Stimulated activated CD8-positive, alpha-beta memory T cell treated with anti-CD3 and anti-CD28 coated beads, Interleukin-12 subunit alpha, Interleukin-12 subunit beta, amount 100 ng/mL, for 24 hours (primary cell): ENCODE measurements around the gene CFAP61.

Experiments used
- DNase-seq: peaks from one replicate; pipeline ENCODE4 v3.0.0-alpha.2; 2020; ENCODE audit errors: extremely low read depth

CFAP61 gene

GRCh38 chr20:20274821-20275220 is 222.5 kb downstream of the CFAP61 start:
- DNase-seq = no peak

DNA sequence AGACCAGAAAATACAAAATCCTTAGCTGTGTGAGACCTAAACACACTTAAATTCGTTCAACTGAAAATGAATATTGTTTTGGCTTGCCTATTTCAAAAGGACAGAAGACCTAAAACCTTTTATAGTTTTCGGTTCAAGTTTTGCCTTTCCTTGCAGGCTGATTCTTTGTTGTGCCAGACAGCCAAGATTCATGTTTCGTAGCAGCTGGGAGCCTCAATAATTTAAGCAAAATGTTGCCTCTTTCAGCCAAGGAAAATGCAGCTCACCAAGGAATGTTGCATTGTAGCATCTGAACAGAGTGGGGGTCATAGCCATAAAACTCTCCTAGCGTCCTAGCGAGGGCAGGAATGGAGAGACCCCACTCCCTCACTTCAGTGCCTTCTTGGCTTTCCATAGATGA is 223.3 kb downstream of the CFAP61 start:
- no peak for DNase-seq

GRCh38 chr20:20276811-20277530 is 224.6 kb downstream of the CFAP61 start:
- no peak for DNase-seq

GRCh38 chr20:20277894-20278335 is 225.6 kb downstream of the CFAP61 start:
- no peak for DNase-seq

DNA sequence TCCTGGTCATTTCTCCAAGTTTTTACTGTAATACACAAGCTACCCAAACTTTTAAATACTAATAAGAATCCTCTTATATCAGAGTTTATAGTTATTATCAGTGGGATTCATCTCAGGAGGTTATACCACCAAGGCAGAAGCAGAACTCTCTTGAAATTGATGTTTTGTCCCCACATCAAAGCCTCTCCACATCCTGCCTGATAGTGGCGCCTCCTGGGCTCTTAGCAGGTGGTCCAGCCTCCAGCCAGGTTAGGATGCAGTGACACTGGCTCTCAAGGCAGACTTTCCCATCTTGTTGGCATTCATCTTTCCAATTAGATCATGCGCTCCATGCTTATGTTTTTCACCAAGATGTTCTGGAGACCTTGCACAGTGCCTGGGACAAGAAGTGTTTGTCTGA is 233.7 kb downstream of the CFAP61 start:
- no peak for DNase-seq

DNA sequence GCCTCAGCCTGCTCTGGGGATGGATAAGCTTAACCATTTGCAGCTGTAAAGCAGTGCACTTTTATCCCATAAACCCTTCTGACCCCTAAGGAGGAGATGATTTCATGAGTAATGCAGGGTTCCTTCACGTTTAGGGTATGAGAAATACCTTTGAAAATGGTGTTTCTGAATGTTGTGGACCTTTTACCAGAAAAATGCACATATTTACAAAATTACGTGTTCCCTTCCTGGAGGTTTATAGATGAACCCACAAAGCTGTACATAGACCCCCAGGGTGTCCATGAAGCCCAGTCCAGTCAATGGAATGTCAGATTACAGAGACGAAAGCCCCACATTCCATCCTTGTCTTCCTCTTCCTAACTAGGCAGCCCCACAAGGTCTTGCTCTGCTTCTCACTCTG is 237.0 kb downstream of the CFAP61 start:
- no peak for DNase-seq

- no peak for DNase-seq
These were observed 240.1 kb downstream of the CFAP61 start for GRCh38 chr20:20292472-20292871.

DNA sequence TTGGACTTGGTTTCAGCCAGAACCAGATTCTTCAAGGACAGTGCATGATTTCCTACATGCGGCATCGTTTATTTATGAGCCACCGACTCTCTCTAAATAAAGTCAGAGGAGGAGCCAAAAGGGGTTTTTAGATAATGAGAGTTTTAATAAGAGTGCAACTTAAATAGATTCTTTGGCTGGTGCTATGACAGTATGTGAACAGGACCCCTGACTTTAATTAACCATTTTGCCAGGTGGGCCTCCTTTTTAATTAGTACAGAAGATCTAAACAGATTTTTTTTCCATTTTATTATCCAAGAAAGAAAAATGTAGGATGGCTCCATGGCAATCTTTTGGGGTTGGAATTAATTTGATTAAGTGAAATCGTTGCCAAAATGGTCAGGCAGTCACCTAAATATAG is 240.8 kb downstream of the CFAP61 start:
- DNase-seq = no peak

- DNase-seq = no peak
These were observed 241.5 kb downstream of the CFAP61 start for GRCh38 chr20:20293691-20294385.

DNA sequence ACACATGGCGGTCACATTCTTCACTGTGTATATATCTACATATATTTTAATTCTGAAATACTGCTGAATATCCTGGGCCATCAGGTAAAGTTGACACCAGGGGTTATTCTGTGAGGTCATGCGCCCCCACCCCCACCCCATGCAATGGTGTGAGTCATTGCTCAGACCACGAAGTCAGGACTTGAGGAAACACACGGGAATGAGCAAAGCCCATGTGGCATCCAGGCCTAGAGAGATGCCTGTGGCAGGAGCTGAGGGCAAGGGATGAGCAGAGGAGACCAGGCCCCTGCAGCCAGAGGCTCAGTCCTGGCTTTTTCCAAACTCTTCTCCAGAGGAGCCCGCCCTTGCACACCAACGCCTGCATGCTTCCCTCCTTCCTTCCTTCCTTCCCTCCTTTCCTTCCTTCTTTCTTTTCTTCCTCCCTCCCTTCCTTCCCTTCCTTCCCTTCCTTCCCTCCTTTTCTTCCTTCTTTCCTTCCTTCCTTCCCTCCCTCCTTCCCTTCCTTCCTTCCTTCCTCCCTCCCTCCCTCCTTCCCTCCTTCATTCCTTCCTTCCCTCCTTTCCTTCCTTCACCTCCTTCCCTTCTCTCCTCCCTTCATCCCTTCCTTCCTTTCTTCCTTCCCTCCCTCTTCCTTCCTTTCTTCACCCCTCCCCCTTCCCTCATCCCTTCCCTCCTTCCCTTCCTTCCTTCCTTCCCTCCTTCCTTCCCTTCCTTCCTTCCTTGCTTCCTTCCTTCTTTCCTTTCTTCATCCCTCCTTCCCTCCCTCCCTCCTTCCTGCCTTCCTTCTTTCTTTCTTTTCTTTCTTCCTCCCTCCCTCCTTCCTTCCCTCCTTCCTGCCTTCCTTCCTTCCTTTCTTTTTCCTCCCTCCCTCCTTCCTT is 243.5 kb downstream of the CFAP61 start:
- no peak for DNase-seq

- no peak for DNase-seq
These were observed 244.8 kb downstream of the CFAP61 start for GRCh38 chr20:20297181-20297580.

DNA sequence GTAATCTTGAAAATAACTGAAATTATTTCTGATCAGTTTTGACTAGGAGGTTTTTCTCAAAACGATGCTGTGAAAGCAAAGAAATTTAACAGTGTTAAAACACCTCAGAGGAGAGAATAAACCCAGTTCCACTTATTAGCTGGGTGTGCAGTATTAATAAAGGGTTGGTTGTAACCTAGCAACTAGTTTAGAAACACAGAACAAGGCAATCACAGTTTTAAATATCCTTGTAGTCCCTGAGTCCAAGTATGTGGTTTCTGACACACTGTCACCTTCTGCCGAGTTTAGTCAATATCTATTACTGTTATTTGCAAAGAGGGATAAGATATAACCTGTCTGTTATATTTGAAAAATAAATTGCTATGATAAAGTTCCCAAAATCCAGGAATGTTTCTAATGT is 245.4 kb downstream of the CFAP61 start:
- no peak for DNase-seq

GRCh38 chr20:20299904-20300303 is 247.6 kb downstream of the CFAP61 start:
- no peak for DNase-seq

DNA sequence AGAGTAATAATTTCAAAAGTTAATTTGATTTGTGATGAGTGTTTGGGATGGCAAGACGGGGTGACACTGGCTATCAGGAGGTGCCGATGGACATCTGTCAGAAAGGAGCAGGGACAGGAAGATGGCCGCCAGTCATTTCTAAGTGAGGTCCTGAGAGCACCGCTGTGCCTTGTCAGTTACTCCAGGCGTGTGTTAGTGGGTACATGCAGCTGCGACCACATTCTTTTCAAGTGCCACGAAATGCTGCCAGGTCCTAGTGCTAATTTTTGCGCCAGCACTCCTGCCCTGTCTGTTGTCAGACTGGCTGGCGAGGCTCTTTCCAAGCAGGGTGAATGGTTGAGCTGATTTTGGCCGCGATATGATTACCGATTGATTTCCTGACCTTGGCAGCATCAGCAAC is 251.0 kb downstream of the CFAP61 start:
- DNase-seq = no peak

GRCh38 chr20:20303742-20304141 is 251.4 kb downstream of the CFAP61 start:
- DNase-seq = no peak

DNA sequence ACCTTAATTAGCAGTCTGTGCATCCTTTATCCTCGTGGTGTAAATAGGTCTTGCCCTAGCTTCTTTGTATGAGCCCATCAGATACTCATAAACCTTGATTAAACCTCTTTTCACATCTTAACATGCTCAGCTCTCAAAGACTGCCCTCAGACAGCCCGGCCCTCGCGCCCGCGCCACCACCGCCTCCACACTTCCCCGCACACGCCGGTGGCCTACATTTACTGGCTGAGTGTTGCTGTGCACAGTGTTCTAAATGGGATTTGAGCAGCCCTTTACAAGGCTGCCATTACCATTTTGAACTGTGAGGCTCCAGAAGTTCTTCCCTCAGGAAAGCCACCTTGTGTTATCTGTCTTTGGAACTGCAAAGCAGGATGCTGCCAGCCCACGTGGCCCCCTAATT is 252.6 kb downstream of the CFAP61 start:
- no peak for DNase-seq

- no peak for DNase-seq
These were observed 260.2 kb downstream of the CFAP61 start for GRCh38 chr20:20312562-20312961.

DNA sequence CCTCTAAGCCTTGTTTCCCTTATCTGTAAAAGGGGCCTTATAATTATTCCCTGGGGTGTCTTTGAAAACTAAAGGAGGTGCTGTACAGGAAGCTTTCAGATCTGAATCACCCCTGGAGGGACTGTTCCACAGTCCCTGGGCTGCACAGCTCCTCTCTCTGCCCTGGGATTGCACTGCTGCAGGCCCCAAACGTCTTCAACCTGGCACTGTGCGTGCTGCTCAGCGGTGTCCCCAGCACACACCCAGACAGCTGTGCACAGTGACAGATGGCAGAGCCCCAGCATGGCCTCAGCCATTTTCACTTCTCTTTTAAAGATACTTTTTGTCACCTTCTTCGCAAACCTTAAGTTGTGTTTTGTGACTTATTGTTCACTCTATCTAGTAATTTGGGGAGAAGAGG is 264.9 kb downstream of the CFAP61 start:
- DNase-seq = no peak

DNA sequence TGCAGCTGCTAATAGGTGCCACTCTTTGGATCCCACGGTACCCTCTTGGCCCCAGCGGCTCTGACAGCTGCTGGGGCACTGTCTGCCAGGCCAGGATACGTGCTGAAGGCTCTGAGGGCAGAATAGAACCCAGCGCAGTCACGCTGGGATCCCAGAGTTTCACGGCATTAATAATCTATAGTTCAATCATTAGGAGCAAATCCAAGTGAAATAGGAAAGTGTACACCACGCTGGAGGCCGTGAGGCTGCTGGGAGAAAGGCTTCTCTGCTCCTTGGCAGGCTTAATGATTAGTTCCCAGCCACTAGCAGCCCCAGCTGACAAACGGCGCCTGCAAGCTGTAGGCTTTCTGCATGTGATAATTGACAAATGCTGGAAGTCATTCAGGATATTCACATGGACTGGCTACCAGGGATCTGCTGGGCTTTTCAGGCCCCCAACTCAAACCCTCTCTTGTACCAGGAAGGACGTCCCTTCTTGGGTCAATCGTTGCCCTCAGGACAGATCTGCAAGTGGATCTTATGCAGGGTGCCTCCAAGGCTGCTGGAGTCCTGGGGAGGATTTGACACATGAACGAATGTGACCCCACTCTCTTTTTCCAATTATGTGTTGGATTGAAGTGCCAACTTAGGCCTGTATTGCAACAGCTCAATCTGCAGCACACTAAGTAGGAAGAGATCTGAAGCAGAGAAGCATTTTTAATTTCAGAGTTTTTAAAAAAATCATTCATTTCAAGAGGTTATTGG is 265.5 kb downstream of the CFAP61 start:
- DNase-seq = no peak

DNA sequence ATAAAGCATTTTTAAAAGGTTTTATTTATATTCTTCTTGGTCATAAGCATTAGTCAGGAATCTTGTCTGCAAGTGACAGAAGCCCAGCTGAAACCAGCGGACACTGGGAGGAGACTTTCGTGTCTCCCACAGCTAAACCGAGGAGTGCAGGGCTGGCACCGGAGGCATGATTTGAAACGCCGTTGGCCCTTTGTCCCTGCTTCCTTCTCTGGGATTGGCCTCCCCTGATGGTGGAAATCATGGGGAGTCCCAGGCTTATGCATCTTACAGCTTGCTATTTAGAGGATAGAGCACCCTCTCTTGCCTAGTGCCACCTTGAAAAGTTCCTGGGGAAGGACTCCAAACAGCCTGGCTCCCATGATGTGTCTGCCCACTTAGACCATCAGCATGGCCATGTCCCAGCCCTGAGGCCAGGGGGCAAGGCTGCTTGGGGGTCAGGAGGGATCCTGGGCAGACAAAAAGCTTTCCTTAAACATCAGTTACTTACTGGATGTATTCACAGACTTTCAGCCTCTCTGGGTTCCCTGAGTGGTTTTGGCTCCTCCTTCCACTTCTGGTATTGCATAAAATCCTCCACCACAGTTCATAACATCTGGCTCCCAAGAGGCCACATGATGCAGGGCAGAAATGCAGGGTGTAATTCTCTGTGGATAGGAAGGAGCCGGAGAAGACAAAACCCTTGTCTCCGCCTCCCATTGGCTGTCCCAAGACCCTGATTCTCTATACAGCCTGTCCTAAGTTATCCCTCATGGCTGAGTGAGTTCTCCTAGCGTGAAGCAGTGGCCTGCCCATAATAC is 266.2 kb downstream of the CFAP61 start:
- no peak for DNase-seq

DNA sequence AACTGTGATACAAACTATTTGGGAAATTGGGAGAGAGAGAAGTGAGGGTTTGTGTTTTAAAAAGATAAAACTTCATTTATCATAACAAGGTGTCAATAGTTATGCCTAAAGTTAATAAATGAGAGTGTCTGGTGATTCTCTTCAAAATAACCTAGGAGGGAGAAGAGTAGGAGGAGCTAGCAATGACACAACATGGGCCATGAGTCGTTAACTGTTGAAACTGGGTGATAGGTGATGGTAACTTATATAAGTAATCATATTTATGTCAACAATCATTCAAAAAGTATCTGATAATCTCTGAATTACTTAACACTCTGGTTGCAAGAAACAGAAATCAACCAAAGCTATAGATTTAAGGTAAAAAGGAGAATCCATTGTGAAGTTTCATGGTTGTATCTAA is 268.8 kb downstream of the CFAP61 start:
- DNase-seq = no peak
